ENCODE measurements around the gene GAL3ST1. TPM values are rescaled to one million over a fixed set of nuclear protein-coding genes. Genes with fewer than 3 reads are reported as not detected.
A peak's percentile ranks its signal among the peaks of the same experiment; 100 is the strongest.
"Not testable (repeated sequence)": the region's sequence is repeated elsewhere in the genome, so short reads cannot be mapped to it uniquely, and the experiment has no call there.

The GAL3ST1 gene
- total RNA-seq = not detected

DNA sequence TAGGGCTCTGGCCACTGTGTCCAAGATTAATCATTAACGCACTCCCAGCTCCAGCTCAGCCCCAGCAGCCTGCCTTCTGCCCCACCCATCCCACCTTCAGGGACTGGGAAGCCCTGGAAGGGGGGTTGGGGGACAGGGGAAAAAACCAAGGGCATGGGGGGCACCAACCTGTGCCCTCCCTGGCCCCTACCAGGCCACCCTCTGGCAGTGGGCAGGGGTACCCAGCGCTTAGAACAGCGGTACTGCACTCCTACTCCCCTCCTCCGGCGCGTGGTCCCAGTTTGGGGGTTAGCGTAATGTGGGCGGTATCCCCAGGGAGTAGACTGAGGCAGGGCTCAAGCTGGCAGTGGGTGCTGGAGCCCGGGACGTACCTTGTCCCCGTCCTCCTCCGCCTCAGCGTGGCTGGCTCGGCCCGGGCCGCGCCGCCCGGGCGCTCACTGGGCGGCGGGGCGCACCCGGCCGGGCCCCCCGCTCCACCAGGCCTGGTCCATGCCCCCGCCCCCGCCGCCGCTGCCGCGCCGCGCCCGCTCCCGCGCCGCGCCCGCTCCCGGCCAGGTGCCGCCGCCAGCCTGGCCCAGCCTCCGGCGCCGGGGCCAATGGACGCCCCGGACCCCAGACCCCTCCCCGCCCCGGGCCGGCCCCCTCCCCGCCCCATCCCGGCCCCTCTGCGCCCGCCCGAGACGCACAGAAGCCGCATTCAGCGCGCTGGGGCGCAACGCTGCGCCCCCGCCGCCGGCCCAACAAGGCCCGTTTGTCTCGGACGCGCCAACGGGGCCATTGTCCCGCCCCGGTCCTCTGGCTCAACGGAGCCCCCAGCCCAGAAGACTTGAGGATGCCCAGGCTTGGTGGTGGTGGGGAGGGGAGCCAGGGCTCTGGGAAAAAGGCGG is at the start of gene GAL3ST1:
Gene GAL3ST1 (minus strand): TSS at position 571 of the 887 bp plus-strand sequence. CDS start 17,273 bp downstream, outside the sequence.
- DNase-seq = no peak
- Mint-ChIP-seq H3K4me1 (peaks cover 9% of the 10 kb centered on the region), H3K27ac (no peak within 1 kb of the TSS), H3K36me3 (peaks cover 24% of the 10 kb centered on the region), H3K4me3 (no peak within 1 kb of the TSS), H3K27me3 (no peaks in the 10 kb centered on the region), H3K9me3 (no peaks in the 10 kb centered on the region)

DNA sequence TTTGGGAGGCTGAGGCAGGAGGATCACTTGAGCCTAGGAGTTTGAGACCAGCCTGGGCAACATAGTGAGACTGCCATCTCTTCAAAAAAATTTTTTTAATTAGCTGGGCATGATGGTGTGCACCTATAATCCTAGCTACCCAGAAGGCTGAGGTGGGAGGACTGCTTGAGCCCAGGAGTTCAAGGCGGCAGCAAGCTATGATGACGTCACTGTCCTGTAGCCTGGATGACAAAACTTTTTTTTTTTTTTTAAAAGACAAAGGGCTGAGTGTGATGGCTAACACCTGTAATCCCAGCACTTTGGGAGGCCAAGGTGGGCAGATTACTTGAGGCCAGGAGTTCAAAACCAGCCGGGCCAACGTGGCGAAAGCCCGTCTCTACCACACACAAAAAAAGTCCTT is 45.4 kb upstream of the GAL3ST1 start:
- not testable (repeated sequence) for H3K4me3 Mint-ChIP-seq, DNase-seq, H3K27me3 Mint-ChIP-seq, H3K4me1 Mint-ChIP-seq, H3K9me3 Mint-ChIP-seq, H3K36me3 Mint-ChIP-seq, H3K27ac Mint-ChIP-seq

DNA sequence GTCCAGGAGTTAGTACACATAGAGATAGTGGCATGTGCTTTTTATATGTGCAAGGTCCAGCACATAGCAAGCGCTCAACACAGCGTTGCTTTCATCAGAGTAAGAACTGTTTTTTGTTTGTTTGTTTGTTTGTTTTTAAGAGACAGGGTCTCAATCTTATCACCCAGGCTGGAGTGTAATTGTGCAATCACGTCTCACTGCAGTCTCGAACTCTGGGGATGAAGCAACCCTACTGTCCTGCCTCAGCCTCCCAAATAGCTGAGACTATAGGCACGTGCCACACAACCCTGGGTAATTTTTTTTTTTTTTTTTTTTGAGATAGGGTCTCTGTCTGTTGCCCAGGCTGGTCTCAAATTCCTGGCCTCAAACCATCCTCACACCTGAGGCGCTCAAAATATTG is 43.4 kb upstream of the GAL3ST1 start:
- Mint-ChIP-seq H3K4me3 (no peak overlapping the region), H3K4me1 (no peaks in the 10 kb centered on the region), H3K9me3 (no peaks in the 10 kb centered on the region), H3K27ac (no peak overlapping the region), H3K27me3 (peaks cover 3% of the 10 kb centered on the region), H3K36me3 (no peaks in the 10 kb centered on the region)
- DNase-seq = no peak

GRCh38 chr22:30615543-30615954 is 41.1 kb upstream of the GAL3ST1 start:
- Mint-ChIP-seq H3K9me3 (no peaks in the 10 kb centered on the region), H3K36me3 (no peaks in the 10 kb centered on the region), H3K27me3 (peaks cover 2% of the 10 kb centered on the region), H3K4me3 (no peak overlapping the region), H3K4me1 (no peaks in the 10 kb centered on the region), H3K27ac (no peak overlapping the region)
- DNase-seq = no peak

DNA sequence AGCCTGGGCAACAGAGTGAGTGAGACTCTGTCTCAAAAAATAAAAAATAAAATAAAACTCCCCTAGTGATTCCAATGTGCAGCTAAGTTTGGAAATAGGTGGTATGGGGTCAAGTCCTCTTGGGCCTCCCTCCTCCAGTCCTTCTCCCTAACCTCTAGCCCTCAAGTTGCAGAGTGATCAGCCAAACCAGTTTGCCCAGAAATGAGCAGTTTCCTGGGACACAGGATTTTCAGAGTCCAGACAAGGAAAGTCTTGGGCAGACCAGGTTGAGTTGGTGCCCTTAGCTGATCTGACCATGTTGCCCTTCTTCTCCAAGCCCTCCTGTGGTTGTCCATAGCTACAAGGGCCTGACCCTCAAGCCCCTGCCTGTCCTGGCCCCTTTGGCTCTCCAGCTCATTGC is 40.4 kb upstream of the GAL3ST1 start:
- no peaks in the 10 kb centered on the region for H3K36me3 Mint-ChIP-seq
- H3K27me3 Mint-ChIP-seq = peaks cover 5% of the 10 kb centered on the region
- H3K27ac Mint-ChIP-seq = no peak overlapping the region
- no peaks in the 10 kb centered on the region for H3K9me3 Mint-ChIP-seq
- no peak overlapping the region for H3K4me3 Mint-ChIP-seq
- H3K4me1 Mint-ChIP-seq = no peaks in the 10 kb centered on the region
- DNase-seq = no peak

DNA sequence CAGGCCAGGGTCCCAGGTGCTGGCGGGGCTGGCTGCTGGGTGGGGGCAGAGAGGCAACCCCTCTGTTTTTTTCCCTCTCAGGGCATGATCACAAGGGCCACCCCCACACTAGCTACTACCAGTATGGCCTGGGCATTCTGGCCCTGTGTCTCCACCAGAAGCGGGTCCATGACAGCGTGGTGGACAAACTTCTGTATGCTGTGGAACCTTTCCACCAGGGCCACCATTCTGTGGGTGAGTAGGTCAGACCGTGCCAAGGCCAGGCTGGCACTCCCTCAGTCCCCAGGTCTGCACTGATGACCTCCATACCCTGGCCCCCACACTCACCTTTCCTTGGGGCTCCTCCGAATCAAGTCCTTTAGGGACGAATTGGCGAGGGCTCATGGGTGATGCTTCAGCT is 39.8 kb upstream of the GAL3ST1 start:
- Mint-ChIP-seq H3K4me1 (peaks cover 3% of the 10 kb centered on the region), H3K27me3 (peaks cover 6% of the 10 kb centered on the region), H3K27ac (no peak overlapping the region), H3K36me3 (no peaks in the 10 kb centered on the region), H3K9me3 (no peaks in the 10 kb centered on the region), H3K4me3 (no peak overlapping the region)
- no peak for DNase-seq

- no peaks in the 10 kb centered on the region for H3K36me3 Mint-ChIP-seq
- H3K4me1 Mint-ChIP-seq = peaks cover 10% of the 10 kb centered on the region
- H3K27ac Mint-ChIP-seq = no peak overlapping the region
- DNase-seq = no peak
- H3K9me3 Mint-ChIP-seq = no peaks in the 10 kb centered on the region
- no peak overlapping the region for H3K4me3 Mint-ChIP-seq
- peaks cover 6% of the 10 kb centered on the region for H3K27me3 Mint-ChIP-seq
These were observed 38.3 kb upstream of the GAL3ST1 start for GRCh38 chr22:30612789-30613188.

GRCh38 chr22:30611197-30611596 is 36.7 kb upstream of the GAL3ST1 start:
- Mint-ChIP-seq H3K27me3 (peaks cover 10% of the 10 kb centered on the region), H3K27ac (no peak overlapping the region), H3K4me1 (peaks cover 20% of the 10 kb centered on the region), H3K9me3 (no peaks in the 10 kb centered on the region), H3K36me3 (no peaks in the 10 kb centered on the region), H3K4me3 (no peak overlapping the region)
- DNase-seq = no peak

DNA sequence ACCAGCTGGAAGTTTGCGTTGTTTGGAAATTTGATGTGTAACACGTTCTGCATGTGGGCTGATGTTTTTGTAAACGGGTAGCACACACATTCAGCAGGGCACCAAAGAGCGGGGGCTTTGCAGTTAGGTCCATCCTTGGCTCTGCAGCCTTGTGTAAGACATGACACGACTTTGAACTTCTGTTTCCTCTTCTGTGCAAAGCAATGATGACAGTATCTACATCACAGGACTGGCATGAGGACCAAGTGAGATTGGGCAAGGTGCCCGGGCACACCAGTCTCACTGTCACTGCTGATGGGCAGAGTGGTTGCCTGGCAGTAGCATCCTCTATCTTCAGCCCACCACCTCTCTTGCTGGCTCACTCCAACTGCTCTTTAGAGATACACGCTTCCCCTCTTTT is 35.8 kb upstream of the GAL3ST1 start:
- Mint-ChIP-seq H3K4me1 (peaks cover 26% of the 10 kb centered on the region), H3K27me3 (peaks cover 10% of the 10 kb centered on the region), H3K9me3 (no peaks in the 10 kb centered on the region), H3K4me3 (no peak overlapping the region), H3K36me3 (no peaks in the 10 kb centered on the region), H3K27ac (no peak overlapping the region)
- no peak for DNase-seq

GRCh38 chr22:30609260-30610185 is 35.1 kb upstream of the GAL3ST1 start:
- no peak overlapping the region for H3K4me3 Mint-ChIP-seq
- H3K27ac Mint-ChIP-seq = peak overlapping the region; percentile 3

GRCh38 chr22:30607939-30608338 is 33.5 kb upstream of the GAL3ST1 start:
- Mint-ChIP-seq H3K4me3 (no peak overlapping the region), H3K36me3 (no peaks in the 10 kb centered on the region), H3K9me3 (no peaks in the 10 kb centered on the region), H3K4me1 (peaks cover 26% of the 10 kb centered on the region), H3K27me3 (peaks cover 10% of the 10 kb centered on the region), H3K27ac (no peak overlapping the region)
- no peak for DNase-seq

More at GRCh38 chr22:30609260-30610185, 35.1 kb upstream of the GAL3ST1 start:
- peak; percentile 50 for DNase-seq
- Mint-ChIP-seq H3K36me3 (no peaks in the 10 kb centered on the region), H3K9me3 (no peaks in the 10 kb centered on the region), H3K4me1 (peaks cover 26% of the 10 kb centered on the region), H3K27me3 (peaks cover 10% of the 10 kb centered on the region)

GRCh38 chr22:30607300-30607930 is 33.0 kb upstream of the GAL3ST1 start:
- Mint-ChIP-seq H3K9me3 (no peaks in the 10 kb centered on the region), H3K4me3 (peak overlapping the region; percentile 72), H3K4me1 (peaks cover 26% of the 10 kb centered on the region), H3K36me3 (no peaks in the 10 kb centered on the region), H3K27ac (peak overlapping the region; percentile 40), H3K27me3 (peaks cover 10% of the 10 kb centered on the region)
- no peak for DNase-seq

- Mint-ChIP-seq H3K4me1 (peaks cover 27% of the 10 kb centered on the region), H3K9me3 (no peaks in the 10 kb centered on the region), H3K27me3 (peaks cover 11% of the 10 kb centered on the region), H3K27ac (peak within 1 kb of the TSS; percentile 40), H3K4me3 (peak within 1 kb of the TSS; percentile 72), H3K36me3 (no peaks in the 10 kb centered on the region)
- DNase-seq = peak; percentile 35
These were observed 32.2 kb upstream of the GAL3ST1 start, which contains the start of gene TCN2 for GRCh38 chr22:30606455-30607299. TCN2 (plus strand) TSS chr22:30607174; CDS start chr22:30607332, 158 bp downstream.

Data from activated naive CD8-positive, alpha-beta T cell treated with anti-CD3 and anti-CD28 coated beads for 36 hours (primary cell).